Stimulated activated CD8-positive, alpha-beta memory T cell treated with anti-CD3 and anti-CD28 coated beads, Interleukin-12 subunit alpha, Interleukin-12 subunit beta, amount 100 ng/mL, for 24 hours (primary cell): ENCODE measurements around the gene GRM1.

Experiments
- DNase-seq: peaks from one replicate; pipeline ENCODE4 v3.0.0-alpha.2; 2020; ENCODE audit errors: extremely low read depth

Gene GRM1

DNA sequence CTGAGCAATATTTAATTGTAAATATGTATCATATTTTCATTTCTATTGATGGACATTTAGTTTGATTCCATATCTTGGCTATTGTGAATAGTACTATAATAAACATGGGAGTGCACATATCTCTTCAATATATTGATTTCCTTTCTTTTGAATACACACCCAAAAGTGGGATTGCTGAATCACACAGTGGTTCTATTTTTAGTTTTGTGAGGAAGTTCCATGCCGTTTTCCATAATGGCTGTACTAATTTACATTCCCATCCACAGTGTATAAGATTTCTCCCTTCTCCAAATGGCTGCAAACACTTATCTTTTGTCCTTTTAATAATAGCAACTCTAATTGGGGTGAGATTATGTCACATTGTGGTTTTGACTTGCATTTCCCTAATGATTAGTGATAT lies 428.0 kb downstream of the GRM1 start:
- no peak for DNase-seq

DNA sequence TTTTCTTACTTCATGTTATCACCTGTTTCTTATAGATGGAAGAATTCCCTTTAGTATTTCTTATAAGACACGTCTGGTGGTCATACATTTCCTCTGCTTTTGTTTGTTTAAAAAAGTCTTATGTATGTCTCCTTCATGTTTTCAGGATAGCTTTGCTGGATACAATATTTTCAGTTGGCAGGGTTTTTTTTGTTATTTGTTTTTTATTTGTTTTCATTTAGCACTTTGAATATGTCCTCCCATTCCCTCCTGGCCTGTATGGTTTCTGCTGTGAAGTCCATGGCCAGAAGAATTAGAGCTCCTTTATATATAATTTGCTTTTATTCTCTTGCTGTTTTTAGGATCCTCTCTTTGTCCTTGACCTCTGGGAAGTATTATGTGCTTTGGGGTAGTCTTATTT lies 432.1 kb downstream of the GRM1 start:
- DNase-seq = no peak

DNA sequence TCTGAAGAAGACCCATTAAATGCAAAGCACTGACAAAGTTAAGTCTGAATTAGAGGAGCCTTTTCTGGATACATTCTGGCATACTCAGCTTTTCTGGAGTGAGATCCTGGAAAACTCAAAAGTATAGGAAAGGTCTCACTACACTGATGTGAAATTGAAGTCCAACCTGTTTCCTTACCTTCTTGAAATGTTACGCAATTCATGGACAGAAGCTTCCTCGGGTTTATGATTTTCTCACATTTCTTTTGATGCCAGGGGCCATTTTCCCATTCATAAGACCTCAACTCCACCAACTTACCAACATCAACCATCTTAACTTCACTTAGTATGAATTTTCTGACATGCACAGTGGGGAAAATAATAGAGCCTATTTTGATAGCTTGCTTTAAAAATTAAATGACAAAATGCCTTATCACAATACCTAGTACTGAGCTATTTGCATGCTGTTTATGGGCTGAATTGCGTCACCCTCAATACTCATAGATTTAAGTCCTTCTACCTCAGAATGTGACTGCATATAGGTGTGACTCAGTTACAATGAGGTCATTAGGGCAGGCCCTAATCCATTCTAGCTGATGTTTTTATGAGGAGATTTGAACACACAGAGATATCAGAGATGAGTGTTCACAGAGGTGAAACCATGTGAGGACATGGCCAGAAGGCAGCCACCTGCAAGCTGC lies 441.4 kb downstream of the GRM1 start:
- no peak for DNase-seq

DNA sequence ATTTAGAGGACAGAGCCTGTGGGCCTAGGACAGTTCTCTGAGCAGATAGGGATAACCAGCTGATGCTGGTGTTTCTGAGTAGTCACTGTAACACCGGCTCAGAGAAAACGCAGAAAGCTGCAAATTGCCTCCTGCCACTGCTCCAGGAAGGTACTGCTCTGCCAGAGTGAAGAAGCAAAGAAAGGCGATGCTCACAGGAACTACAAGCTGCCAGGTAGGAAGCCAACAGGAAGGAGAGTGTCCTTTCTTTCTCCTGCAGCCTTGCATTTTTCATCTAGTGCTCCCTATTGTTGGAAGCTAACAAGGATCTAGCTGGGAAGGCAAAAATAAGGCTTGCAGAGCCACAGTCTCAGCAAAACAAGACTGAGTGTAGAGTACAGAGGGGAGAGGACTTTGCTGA lies 444.1 kb downstream of the GRM1 start:
- no peak for DNase-seq

DNA sequence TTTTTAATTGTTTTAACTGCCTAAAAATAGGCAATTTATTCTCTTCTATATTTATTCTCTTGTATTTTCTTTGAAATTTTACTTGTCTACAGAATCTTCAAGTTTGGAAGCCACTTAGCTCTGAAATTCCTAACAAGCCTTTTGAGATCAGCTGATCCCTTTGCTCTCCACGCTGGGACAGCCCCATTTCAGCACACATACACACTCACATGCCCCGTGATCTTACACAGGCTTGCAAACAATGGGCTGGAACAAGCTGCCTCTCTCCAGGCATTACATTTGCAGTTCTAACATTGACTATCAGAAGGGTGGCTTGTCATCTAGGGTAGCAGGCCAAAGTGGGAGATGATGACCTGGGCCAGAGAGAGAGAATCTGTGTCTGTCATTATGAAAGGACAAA lies 452.7 kb downstream of the GRM1 start:
- no peak for DNase-seq

DNA sequence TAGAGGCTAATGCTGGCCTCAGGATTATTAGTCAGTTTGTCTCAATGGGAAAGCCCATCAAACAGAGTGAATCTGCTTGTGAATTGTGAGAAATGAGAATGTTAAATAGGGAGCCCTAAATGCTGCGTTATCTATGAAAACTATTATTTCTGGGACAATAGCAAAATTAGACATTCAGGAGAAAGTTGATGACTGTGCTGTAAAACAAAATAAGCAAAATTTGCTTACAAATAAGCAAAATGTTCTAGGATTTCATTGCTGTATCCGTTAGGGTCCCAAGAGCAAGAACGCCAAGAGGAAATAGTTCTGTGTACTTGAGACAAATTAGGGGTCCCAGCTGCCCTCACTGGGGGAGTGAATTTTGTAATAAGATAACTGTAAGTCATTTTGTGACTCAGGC lies 455.5 kb downstream of the GRM1 start:
- no peak for DNase-seq
